ENCODE measurements around the gene PHF12.
"Not testable (repeated sequence)": the region's sequence is repeated elsewhere in the genome, so short reads cannot be mapped to it uniquely, and the experiment has no call there.

The PHF12 gene

GRCh38 chr17:28881533-28882056 is 69.7 kb downstream of the PHF12 start:
- no peaks in the 10 kb centered on the region for H3K9me3 ChIP-seq (ENCODE audit: control insufficient read depth, low read length)
- H3K4me1 ChIP-seq (ENCODE audit: control insufficient read depth, insufficient read depth, low read length, poor library complexity, severe bottlenecking): no peaks in the 10 kb centered on the region
- H3K36me3 ChIP-seq (ENCODE audit: control insufficient read depth, insufficient read depth, low read length): peaks cover 71% of the 10 kb centered on the region
- 92 to 95% methylated on average over 11 to 14 of the region's 17 CpGs for WGBS, 2 experiments (ENCODE audit: insufficient coverage in 2 of 2)
- no peak overlapping the region for H3K27ac ChIP-seq (ENCODE audit: low read depth, low read length, severe bottlenecking)
- H3K4me3 ChIP-seq (ENCODE audit: extremely low read depth, insufficient read depth, low read length, poor library complexity, severe bottlenecking): no peak overlapping the region

DNA sequence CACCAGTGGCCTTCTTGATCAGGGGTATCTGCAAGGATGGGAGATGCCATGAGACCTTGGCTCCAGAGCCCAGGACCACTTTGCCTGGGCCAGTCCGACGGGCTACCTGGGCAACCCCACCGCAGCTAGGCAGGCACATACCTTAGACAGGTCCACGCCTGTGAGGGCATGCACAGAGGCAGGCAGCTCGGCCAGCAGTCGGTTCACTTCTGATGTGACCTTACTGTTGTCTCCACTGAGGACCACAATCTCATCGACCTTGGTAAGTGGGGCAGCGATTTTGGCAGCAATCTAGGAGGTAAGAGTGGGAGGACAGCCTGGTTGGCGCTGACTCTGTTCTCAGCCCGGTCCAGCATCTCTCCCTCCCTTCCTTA is 70.8 kb downstream of the PHF12 start:
- Histone ChIP-seq H3K4me1 (ENCODE audit: control insufficient read depth, insufficient read depth, low read length, poor library complexity, severe bottlenecking) (no peaks in the 10 kb centered on the region), H3K4me3 (ENCODE audit: extremely low read depth, insufficient read depth, low read length, poor library complexity, severe bottlenecking) (no peak overlapping the region), H3K27ac (ENCODE audit: low read depth, low read length, severe bottlenecking) (no peak overlapping the region), H3K9me3 (ENCODE audit: control insufficient read depth, low read length) (no peaks in the 10 kb centered on the region), H3K36me3 (ENCODE audit: control insufficient read depth, insufficient read depth, low read length) (peaks cover 64% of the 10 kb centered on the region)
- WGBS, 2 experiments (ENCODE audit: insufficient coverage in 2 of 2): 94 to 98% methylated on average over 8 of the region's 10 CpGs

DNA sequence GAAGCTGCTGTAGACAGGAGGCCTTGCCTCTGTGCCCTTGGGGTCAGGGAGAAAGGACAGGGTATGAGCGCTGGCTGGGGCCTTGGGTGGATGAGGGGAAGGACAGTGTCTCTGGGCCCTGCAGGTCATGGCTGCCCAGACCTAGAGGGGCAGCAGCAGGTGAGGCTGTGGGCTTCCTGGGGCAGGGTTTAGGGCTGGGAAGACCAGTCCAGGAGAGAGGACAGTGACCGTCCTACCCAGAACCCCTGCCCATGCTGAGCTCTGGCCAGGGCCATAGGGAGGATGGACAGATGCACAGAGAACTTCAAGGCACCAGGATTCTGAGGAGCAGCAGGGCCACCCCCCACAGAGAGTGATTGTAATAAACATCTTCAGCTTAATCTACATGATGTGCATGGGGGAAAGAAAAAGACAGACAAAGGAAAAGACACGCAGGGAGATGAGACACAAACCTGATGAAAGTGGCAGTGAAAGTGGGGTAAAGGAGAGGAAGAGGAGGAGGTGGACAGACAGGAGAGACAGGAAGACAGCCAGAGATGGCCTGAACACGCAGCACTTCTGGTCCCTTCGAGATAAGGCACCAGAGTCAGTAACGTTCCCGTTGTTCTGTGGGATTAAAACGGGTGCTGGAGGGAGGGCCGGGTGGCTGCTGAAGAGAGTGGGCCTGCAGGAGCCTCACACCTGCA is 71.3 kb downstream of the PHF12 start:
- 75 to 85% methylated on average over 8 to 9 of the region's 9 CpGs for WGBS, 2 experiments (ENCODE audit: insufficient coverage in 2 of 2)
- Histone ChIP-seq H3K4me3 (ENCODE audit: extremely low read depth, insufficient read depth, low read length, poor library complexity, severe bottlenecking) (no peak overlapping the region), H3K4me1 (ENCODE audit: control insufficient read depth, insufficient read depth, low read length, poor library complexity, severe bottlenecking) (no peaks in the 10 kb centered on the region), H3K27ac (ENCODE audit: low read depth, low read length, severe bottlenecking) (no peak overlapping the region), H3K36me3 (ENCODE audit: control insufficient read depth, insufficient read depth, low read length) (peaks cover 59% of the 10 kb centered on the region), H3K9me3 (ENCODE audit: control insufficient read depth, low read length) (no peaks in the 10 kb centered on the region)

- H3K4me3 ChIP-seq (ENCODE audit: extremely low read depth, insufficient read depth, low read length, poor library complexity, severe bottlenecking): no peak overlapping the region
- H3K4me1 ChIP-seq (ENCODE audit: control insufficient read depth, insufficient read depth, low read length, poor library complexity, severe bottlenecking): no peaks in the 10 kb centered on the region
- H3K9me3 ChIP-seq (ENCODE audit: control insufficient read depth, low read length): no peaks in the 10 kb centered on the region
- 69 to 80% methylated on average over 2 to 3 of the region's 4 CpGs for WGBS, 2 experiments (ENCODE audit: insufficient coverage in 2 of 2)
- no peak overlapping the region for H3K27ac ChIP-seq (ENCODE audit: low read depth, low read length, severe bottlenecking)
- H3K36me3 ChIP-seq (ENCODE audit: control insufficient read depth, insufficient read depth, low read length): peaks cover 49% of the 10 kb centered on the region
Measured at GRCh38 chr17:28878981-28879380, 72.3 kb downstream of the PHF12 start.

DNA sequence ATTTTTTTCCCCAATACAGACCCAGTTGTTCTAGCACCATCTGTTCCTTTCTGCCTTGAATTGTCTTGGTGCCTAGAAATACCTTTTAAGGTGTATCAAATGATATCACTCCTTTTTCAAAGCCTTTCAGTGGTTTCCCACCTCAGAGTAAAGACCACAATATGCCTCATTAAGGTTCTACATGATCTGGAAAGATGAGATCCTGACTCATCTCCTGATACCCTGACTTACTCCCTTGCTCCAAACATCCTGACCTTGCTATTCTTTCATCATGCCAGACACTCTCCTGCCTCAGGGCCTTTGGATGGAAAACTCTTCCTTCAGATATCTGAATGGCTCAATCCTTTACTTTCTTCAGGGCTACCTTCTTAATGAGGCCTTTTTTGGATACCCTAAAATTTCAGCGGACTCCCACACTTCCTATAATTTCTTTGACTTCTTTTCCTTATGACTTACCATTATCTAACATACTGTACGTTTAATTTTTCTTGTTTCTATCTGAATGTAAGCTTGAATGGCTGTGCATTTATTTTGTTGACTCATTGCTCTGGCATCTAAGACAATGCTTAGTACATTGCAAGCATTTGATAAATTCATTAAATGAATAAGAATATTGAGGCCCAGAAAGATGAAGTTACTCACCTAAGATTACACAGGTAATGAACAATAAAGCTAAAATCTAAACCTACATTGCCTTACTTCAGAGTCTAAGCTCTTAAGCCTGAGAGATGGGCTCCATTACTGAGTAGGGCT is 73.0 kb downstream of the PHF12 start:
- 100% methylated on average over 1 of the region's 2 CpGs; no CpG with 5 or more reads in 1 of the 2 experiments for WGBS, 2 experiments (ENCODE audit: insufficient coverage in 2 of 2)
- Histone ChIP-seq H3K4me3 (ENCODE audit: extremely low read depth, insufficient read depth, low read length, poor library complexity, severe bottlenecking) (no peak overlapping the region), H3K27ac (ENCODE audit: low read depth, low read length, severe bottlenecking) (no peak overlapping the region), H3K4me1 (ENCODE audit: control insufficient read depth, insufficient read depth, low read length, poor library complexity, severe bottlenecking) (no peaks in the 10 kb centered on the region), H3K36me3 (ENCODE audit: control insufficient read depth, insufficient read depth, low read length) (peaks cover 43% of the 10 kb centered on the region), H3K9me3 (ENCODE audit: control insufficient read depth, low read length) (no peaks in the 10 kb centered on the region)

- H3K9me3 ChIP-seq (ENCODE audit: control insufficient read depth, low read length); H3K27ac ChIP-seq (ENCODE audit: low read depth, low read length, severe bottlenecking); H3K4me1 ChIP-seq (ENCODE audit: control insufficient read depth, insufficient read depth, low read length, poor library complexity, severe bottlenecking); H3K4me3 ChIP-seq (ENCODE audit: extremely low read depth, insufficient read depth, low read length, poor library complexity, severe bottlenecking): not testable (repeated sequence)
- WGBS, 2 experiments (ENCODE audit: insufficient coverage in 2 of 2): 96% methylated on average over 6 of the region's 6 CpGs
- peaks cover 39% of the 10 kb centered on the region for H3K36me3 ChIP-seq (ENCODE audit: control insufficient read depth, insufficient read depth, low read length)
Measured at GRCh38 chr17:28877150-28877711, 74.1 kb downstream of the PHF12 start.

DNA sequence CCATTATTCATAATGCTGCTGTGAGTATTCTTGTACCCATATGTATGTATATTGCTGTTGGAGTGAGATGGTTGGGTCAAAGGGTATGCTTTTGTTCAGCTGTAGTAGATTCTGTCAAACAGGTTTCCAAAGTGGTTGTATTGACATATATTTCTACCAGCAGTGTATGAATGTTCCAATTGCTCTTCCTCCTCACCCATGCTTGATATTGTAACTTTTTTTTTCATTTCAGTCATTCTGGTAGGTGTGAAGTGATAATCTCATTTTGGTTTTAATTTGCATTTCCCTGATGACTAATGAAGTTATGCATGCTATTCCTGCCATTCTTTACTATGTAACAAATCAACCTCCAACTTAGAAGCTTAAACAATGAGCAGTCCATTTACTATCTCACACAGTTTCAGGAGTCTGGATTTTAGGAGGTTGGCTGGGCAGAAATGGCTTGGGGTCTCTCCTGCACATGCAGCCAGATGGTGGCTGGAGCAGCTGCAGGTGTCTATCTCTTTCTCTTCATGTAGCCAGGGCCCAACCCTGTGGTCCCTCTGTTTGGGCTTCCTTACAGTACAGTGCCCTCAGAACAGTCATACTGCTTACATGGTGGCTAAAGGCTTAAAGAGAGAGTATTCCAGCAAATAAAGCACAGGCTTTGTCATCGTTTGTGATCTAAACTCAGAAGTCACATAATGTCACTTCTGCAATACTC is 75.3 kb downstream of the PHF12 start:
- no peaks in the 10 kb centered on the region for H3K9me3 ChIP-seq (ENCODE audit: control insufficient read depth, low read length)
- no peak overlapping the region for H3K27ac ChIP-seq (ENCODE audit: low read depth, low read length, severe bottlenecking)

DNA sequence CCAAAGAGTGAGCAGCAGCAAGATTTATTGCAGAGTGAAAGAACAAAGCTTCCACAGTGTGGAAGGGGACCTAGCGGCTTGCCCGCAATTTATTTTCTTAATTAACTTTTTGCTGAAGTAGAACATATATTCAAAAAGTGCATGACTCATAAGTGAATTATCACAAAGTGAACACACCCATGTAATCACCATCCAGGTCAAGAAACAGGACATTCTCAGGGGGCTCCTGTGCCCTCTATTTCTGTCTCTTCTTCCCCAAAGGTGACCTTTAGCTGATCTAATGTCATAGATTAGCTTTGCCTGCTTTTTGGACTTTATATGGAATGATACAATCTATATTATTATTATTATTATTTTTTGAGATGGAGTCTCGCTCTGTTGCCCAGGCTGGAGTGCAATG is 76.6 kb downstream of the PHF12 start:
- H3K4me1 ChIP-seq (ENCODE audit: control insufficient read depth, insufficient read depth, low read length, poor library complexity, severe bottlenecking): no peaks in the 10 kb centered on the region
- no peak overlapping the region for H3K4me3 ChIP-seq (ENCODE audit: extremely low read depth, insufficient read depth, low read length, poor library complexity, severe bottlenecking)
- no peaks in the 10 kb centered on the region for H3K9me3 ChIP-seq (ENCODE audit: control insufficient read depth, low read length)
- WGBS, 2 experiments (ENCODE audit: insufficient coverage in 2 of 2): no CpG with 5 or more reads among the region's 3 CpGs
- H3K36me3 ChIP-seq (ENCODE audit: control insufficient read depth, insufficient read depth, low read length): peaks cover 14% of the 10 kb centered on the region
- H3K27ac ChIP-seq (ENCODE audit: low read depth, low read length, severe bottlenecking): no peak overlapping the region

More for the DNA sequence above, 75.3 kb downstream of the PHF12 start:
- 83% methylated on average over 1 of the region's 1 CpG; no CpG with 5 or more reads in 1 of the 2 experiments for WGBS, 2 experiments (ENCODE audit: insufficient coverage in 2 of 2)
- Histone ChIP-seq H3K4me3 (ENCODE audit: extremely low read depth, insufficient read depth, low read length, poor library complexity, severe bottlenecking) (no peak overlapping the region), H3K4me1 (ENCODE audit: control insufficient read depth, insufficient read depth, low read length, poor library complexity, severe bottlenecking) (no peaks in the 10 kb centered on the region), H3K36me3 (ENCODE audit: control insufficient read depth, insufficient read depth, low read length) (peaks cover 26% of the 10 kb centered on the region)

DNA sequence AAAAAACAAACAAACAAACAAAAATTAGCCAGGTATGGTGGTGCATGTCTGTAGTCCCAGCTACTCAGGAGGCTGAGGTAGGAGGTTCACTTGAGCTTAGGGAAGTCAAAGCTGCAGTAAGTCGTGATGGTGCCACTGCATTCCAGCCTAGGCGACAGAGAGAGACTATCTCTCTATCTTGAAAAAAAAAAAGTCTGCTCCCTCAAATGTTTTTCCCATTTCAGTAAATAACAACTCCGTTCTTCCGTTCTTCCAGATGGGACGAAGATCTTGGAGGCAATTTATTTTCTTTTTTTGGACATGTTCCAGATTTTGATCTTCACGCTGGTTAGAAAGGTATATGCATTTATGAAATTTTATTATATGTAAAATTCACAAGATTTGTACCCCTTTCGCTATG is 77.5 kb downstream of the PHF12 start:
- H3K4me1 ChIP-seq (ENCODE audit: control insufficient read depth, insufficient read depth, low read length, poor library complexity, severe bottlenecking): no peaks in the 10 kb centered on the region
- no peak overlapping the region for H3K27ac ChIP-seq (ENCODE audit: low read depth, low read length, severe bottlenecking)
- H3K36me3 ChIP-seq (ENCODE audit: control insufficient read depth, insufficient read depth, low read length): peaks cover 5% of the 10 kb centered on the region
- 83 to 88% methylated on average over 2 to 5 of the region's 7 CpGs for WGBS, 2 experiments (ENCODE audit: insufficient coverage in 2 of 2)
- H3K9me3 ChIP-seq (ENCODE audit: control insufficient read depth, low read length): no peaks in the 10 kb centered on the region
- H3K4me3 ChIP-seq (ENCODE audit: extremely low read depth, insufficient read depth, low read length, poor library complexity, severe bottlenecking): no peak overlapping the region

- H3K36me3 ChIP-seq (ENCODE audit: control insufficient read depth, insufficient read depth, low read length): no peaks in the 10 kb centered on the region
- no peak overlapping the region for H3K27ac ChIP-seq (ENCODE audit: low read depth, low read length, severe bottlenecking)
- H3K4me3 ChIP-seq (ENCODE audit: extremely low read depth, insufficient read depth, low read length, poor library complexity, severe bottlenecking): no peak overlapping the region
- no peaks in the 10 kb centered on the region for H3K4me1 ChIP-seq (ENCODE audit: control insufficient read depth, insufficient read depth, low read length, poor library complexity, severe bottlenecking)
- H3K9me3 ChIP-seq (ENCODE audit: control insufficient read depth, low read length): no peaks in the 10 kb centered on the region
- WGBS, 2 experiments (ENCODE audit: insufficient coverage in 2 of 2): 97 to 98% methylated on average over 4 to 5 of the region's 6 CpGs
Measured at GRCh38 chr17:28871056-28871579, 80.2 kb downstream of the PHF12 start.

All from mesodermal cell (in vitro differentiated cells).